ENCODE results near the gene DCP2.

DCP2 gene

DNA sequence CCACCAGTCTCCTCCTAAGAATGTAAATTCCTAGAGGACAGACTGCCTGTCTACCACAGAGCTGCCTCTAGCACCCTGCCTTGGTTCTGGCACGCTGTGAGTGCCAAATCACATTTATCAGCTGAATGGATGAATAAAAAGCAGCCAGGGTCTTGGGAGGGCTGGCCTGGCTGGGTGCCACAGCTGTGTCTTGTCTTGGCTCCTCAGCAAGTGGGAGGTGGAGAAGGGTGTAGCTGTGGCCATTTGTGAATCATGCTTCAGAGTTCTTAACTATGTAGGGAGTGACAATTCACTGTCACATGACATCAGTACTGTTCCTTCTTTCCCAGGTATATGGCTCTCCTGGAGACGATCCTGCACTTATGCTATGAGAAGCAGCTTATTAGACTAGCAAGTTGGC is 70.6 kb downstream of the DCP2 start:
- no peak for TF ChIP-seq CTCF (conservative IDR thresholded peaks at IDR 0.05)
- no peak for TF ChIP-seq ZFX (IDR thresholded peaks at IDR 0.05)
- H3K27ac ChIP-seq, result no peak overlapping the region

DNA sequence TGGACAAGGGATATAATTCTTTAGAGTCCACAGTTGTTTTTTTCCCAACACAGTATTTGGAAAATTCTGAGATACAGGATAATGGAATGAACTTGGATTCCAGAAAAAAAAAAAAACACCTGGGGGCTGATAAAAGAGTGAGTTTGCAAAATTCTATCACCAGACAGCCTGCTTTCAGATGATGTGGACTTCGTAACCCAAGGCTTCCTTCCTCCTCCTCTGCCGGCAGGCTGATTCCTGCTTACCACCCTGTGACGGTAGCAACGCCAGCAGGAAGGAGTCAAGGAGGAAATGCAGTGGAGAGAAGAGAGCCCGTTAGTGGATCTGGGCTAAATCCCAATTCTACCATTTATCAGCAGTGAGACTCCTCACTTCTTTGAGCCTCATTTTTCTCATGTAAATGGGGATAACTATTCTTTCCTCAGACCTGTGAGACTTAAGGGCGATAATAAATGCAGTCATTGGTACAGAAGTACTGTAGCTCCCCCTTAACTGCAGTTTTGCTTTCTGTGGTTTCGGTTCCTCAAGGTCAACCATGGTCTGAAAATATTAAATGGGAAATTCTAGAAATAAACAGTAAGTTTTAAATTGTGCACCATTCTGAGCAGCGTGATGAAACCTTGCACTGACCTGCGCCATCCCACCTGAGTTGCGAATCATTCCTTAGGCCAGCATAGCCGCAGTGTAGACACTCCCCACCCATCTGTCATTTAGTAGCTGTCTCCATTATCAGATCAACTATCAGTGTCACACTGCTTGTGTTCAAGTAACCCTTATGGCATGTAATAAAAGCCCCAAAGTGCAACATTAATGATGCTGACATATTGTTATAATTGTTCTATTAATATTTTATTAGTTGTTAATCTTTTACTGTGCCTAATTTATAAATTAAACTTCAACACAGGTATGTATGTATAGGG is 71.4 kb downstream of the DCP2 start:
- TF ChIP-seq CTCF (conservative IDR thresholded peaks at IDR 0.05) (no peak), ZFX (IDR thresholded peaks at IDR 0.05) (no peak)
- H3K27ac ChIP-seq, result no peak overlapping the region

- no peak overlapping the region for H3K27ac ChIP-seq
- no peak for TF ChIP-seq CTCF (conservative IDR thresholded peaks at IDR 0.05)
- no peak for TF ChIP-seq ZFX (IDR thresholded peaks at IDR 0.05)
Measured at GRCh38 chr5:113048931-113049330, 72.3 kb downstream of the DCP2 start.

- no peak overlapping the region for H3K27ac ChIP-seq
- TF ChIP-seq ZFX (IDR thresholded peaks at IDR 0.05) (no peak), CTCF (conservative IDR thresholded peaks at IDR 0.05) (no peak)
Measured at GRCh38 chr5:113050721-113051382, 74.3 kb downstream of the DCP2 start.

GRCh38 chr5:113052041-113052795 is 75.6 kb downstream of the DCP2 start:
- TF ChIP-seq CTCF (conservative IDR thresholded peaks at IDR 0.05), result no peak
- no peak for TF ChIP-seq ZFX (IDR thresholded peaks at IDR 0.05)
- H3K27ac ChIP-seq, result no peak overlapping the region

GRCh38 chr5:113053511-113053995 is 77.0 kb downstream of the DCP2 start:
- no peak for TF ChIP-seq ZFX (IDR thresholded peaks at IDR 0.05)
- no peak for TF ChIP-seq CTCF (conservative IDR thresholded peaks at IDR 0.05)
- no peak overlapping the region for H3K27ac ChIP-seq

Measured in C4-2B (cell line).